K562 (cell line): ENCODE results near the gene SGMS1. TPM values are rescaled to one million over a fixed set of nuclear protein-coding genes. Genes with fewer than 3 reads are reported as not detected.

Experiments used
- ARID3A ChIP-seq: IDR thresholded peaks from 2 replicates; pipeline ENCODE4 v1.6.1; 2012; ENCODE audit warnings: low read depth, low read length, improper control_type of control experiment, borderline replicate concordance
- CBFA2T3 ChIP-seq: fragments of 450-650 bp; IDR thresholded peaks from 2 replicates; pipeline ENCODE4 v1.6.1; 2017
- CEBPB ChIP-seq: fragments of 450-650 bp; IDR thresholded peaks from 2 replicates; pipeline ENCODE4 v1.6.1; 2016; ENCODE audit warnings: missing genetic modification characterization, missing compliant biosample characterization
- CREB5 ChIP-seq: fragments of 250-450 bp; sonication (Bioruptor Pico); IDR thresholded peaks from 2 replicates; pipeline ENCODE4 v1.5.0; 2020; ENCODE audit warnings: mild to moderate bottlenecking
- CREM ChIP-seq: IDR thresholded peaks from 2 replicates; pipeline ENCODE4 v1.6.1; 2014; ENCODE audit warnings: antibody characterized with exemption, low read depth
- EHMT2 ChIP-seq: fragments of 450-650 bp; IDR thresholded peaks from 2 replicates; pipeline ENCODE4 v1.6.1; 2018; ENCODE audit warnings: antibody characterized with exemption
- ETV5 ChIP-seq: sonication (generic); formaldehyde crosslinking; IDR thresholded peaks from 2 replicates; pipeline ENCODE4 v1.4.0; 2020; ENCODE audit warnings: low read depth, mild to moderate bottlenecking, missing genetic modification reagents
- HDAC2 ChIP-seq: fragments of 450-650 bp; IDR thresholded peaks from 2 replicates; pipeline ENCODE4 v1.6.1; 2016; ENCODE audit warnings: mild to moderate bottlenecking
- HDAC8 ChIP-seq: fragments of 450-650 bp; IDR thresholded peaks from 2 replicates; pipeline ENCODE4 v1.6.1; 2016; ENCODE audit warnings: mild to moderate bottlenecking, missing genetic modification characterization, moderate library complexity, missing compliant biosample characterization
- MYC ChIP-seq, 2 experiments: fragments of 250-450 bp in 1 of 2; sonication (Bioruptor Pico) in 1 of 2; IDR thresholded peaks; 2 replicates each; pipeline versions ENCODE4 v1.5.1 to v1.6.1; 2012 to 2021; ENCODE audit warnings: low read depth in 2 of 2, borderline replicate concordance in 1 of 2, improper control_type of control experiment in 1 of 2, low read length in 1 of 2, mild to moderate bottlenecking in 1 of 2, moderate library complexity in 1 of 2
- PHF8 ChIP-seq: fragments of 200-600 bp; sonication (generic); IDR thresholded peaks from 2 replicates; pipeline ENCODE4 v1.6.1; 2012; ENCODE audit warnings: mixed run types, mild to moderate bottlenecking, inconsistent platforms, low read length, moderate library complexity, borderline replicate concordance
- SMARCC2 ChIP-seq: fragments of 450-650 bp; IDR thresholded peaks from 2 replicates; pipeline ENCODE4 v1.6.1; 2017; ENCODE audit warnings: antibody characterized with exemption, moderate library complexity, mild to moderate bottlenecking, low read depth
- TRIM24 ChIP-seq, 2 experiments: fragments of 450-650 bp; IDR thresholded peaks; 2 replicates each; pipeline ENCODE4 v1.6.1; 2016
- UBTF ChIP-seq, 2 experiments: IDR thresholded peaks; 2 replicates each; pipeline ENCODE4 v1.6.1; 2012; ENCODE audit warnings: improper control_type of control experiment in 2 of 2, low read depth in 2 of 2, low read length in 2 of 2, borderline replicate concordance in 1 of 2
- YY1 ChIP-seq, 3 experiments: IDR thresholded peaks; 2 replicates each; pipeline ENCODE4 v1.6.1; 2011; ENCODE audit warnings: low read length in 2 of 3, mild to moderate bottlenecking in 2 of 3, moderate library complexity in 2 of 3, borderline replicate concordance in 1 of 3, control low read depth in 1 of 3, low read depth in 1 of 3; ENCODE audit not compliant: insufficient read depth in 3 of 3, insufficient replicate concordance in 2 of 3, control insufficient read depth in 1 of 3, insufficient read length in 1 of 3; ENCODE audit errors: extremely low read depth in 1 of 3
- ZBTB1 ChIP-seq: sonication (generic); formaldehyde crosslinking; IDR thresholded peaks from 2 replicates; pipeline ENCODE4 v1.8.1; 2023; ENCODE audit warnings: missing genetic modification reagents, low read depth, mild to moderate bottlenecking, borderline replicate concordance
- ZBTB9 ChIP-seq: fragments of 450-650 bp; formaldehyde crosslinking; IDR thresholded peaks from 2 replicates; pipeline ENCODE4 v1.4.0; 2020; ENCODE audit warnings: mild to moderate bottlenecking, moderate library complexity
- ZNF140 ChIP-seq: fragments of 250-450 bp; sonication (Bioruptor Pico); IDR thresholded peaks from 2 replicates; pipeline ENCODE4 v1.8.0; 2021; ENCODE audit warnings: moderate library complexity, mild to moderate bottlenecking, inconsistent platforms
- ZNF830 ChIP-seq: fragments of 250-450 bp; sonication (Bioruptor Pico); IDR thresholded peaks from 2 replicates; pipeline ENCODE4 v1.5.0; 2021; ENCODE audit warnings: mild to moderate bottlenecking
- polyA plus RNA-seq, 8 experiments: library from polyadenylated mRNA; depleted of rRNA in 4 of 8; stranded (reverse) in 5 of 8; unstranded in 3 of 8; fragments of >200 nt; fragmentation: Nextera tagmentation in 2 of 8; fragmentation: Illumina TruSeq in 1 of 8; extraction: Ambion mirVana in 2 of 8; extraction: Trizol in 1 of 8; gene quantifications; 2 replicates each; pipeline versions ENCODE4 v1.2.1 to v1.2.3, GENCODE V29; 2011 to 2014; ENCODE audit warnings: inconsistent platforms in 1 of 8, missing spikeins in 1 of 8
- total RNA-seq, 7 experiments: library from RNA; depleted of rRNA in 6 of 7; stranded (reverse); fragments of >200 nt in 6 of 7; fragmentation: Illumina TruSeq in 2 of 7; extraction: Trizol in 2 of 7; gene quantifications; 2 replicates each; pipeline versions ENCODE4 v1.2.1 to v1.2.3, GENCODE V29; 2011 to 2021; ENCODE audit warnings: low replicate concordance in 1 of 7

SGMS1 gene
- total and polyA plus RNA-seq, 9 of the 15 experiments (the other 6 are each of a cell fraction or from before 2014, with no cell fraction given) = 22.6 to 232 (median 82.2) TPM

- TF ChIP-seq CREB5 = 0 out of 2 replicates have a peak, but pooled peaks have one; percentile 57
- TF ChIP-seq YY1 (IDR thresholded peaks at IDR 0.05; ENCODE audit: borderline replicate concordance in 1 of 3, control insufficient read depth in 1 of 3, extremely low read depth in 1 of 3, insufficient read depth in 3 of 3, insufficient read length in 1 of 3, insufficient replicate concordance in 2 of 3, low read depth in 1 of 3, low read length in 2 of 3) = peak in 1 of 3 experiments; percentile 65
- peak; percentile 82 for TF ChIP-seq EHMT2
- TF ChIP-seq ETV5 (CRISPR knock-in tag) = peak; percentile 87; the same call in 1 of the 2 replicates
- TF ChIP-seq TRIM24 (IDR thresholded peaks at IDR 0.05) = peak; percentile 72 to 84; a peak in 3 of 4 replicates
- TF ChIP-seq CBFA2T3 = peak; percentile 46; the same call in 1 of the 2 replicates
- peak; percentile 83 for TF ChIP-seq MYC (IDR thresholded peaks at IDR 0.05; ENCODE audit: low read depth, low read length)
- no peak; the same call in none of the 2 replicates for TF ChIP-seq MYC (CRISPR knock-in tag; IDR thresholded peaks at IDR 0.05; ENCODE audit: borderline replicate concordance, low read depth)
- TF ChIP-seq CEBPB (tag) = peak; percentile 87
- peak; percentile 22; the same call in 1 of the 2 replicates for TF ChIP-seq ARID3A
- TF ChIP-seq HDAC2 = peak; percentile 73; the same call in 1 of the 2 replicates
- no peak for TF ChIP-seq ZNF140 (CRISPR knock-in tag)
- peak; percentile 33; the same call in 1 of the 2 replicates for TF ChIP-seq ZBTB9 (CRISPR knock-in tag)
- peak; percentile 88 for TF ChIP-seq HDAC8 (tag)
- no peak for TF ChIP-seq PHF8
- no peak for TF ChIP-seq ZNF830 (CRISPR knock-in tag)
- TF ChIP-seq SMARCC2 = peak; percentile 68; the same call in 1 of the 2 replicates
- peak; percentile 93 for TF ChIP-seq CREM
- TF ChIP-seq UBTF (IDR thresholded peaks at IDR 0.05; ENCODE audit: borderline replicate concordance in 1 of 2, low read depth in 2 of 2, low read length in 2 of 2) = 0 out of 4 replicates have a peak, but pooled peaks of 1 of the 2 experiments have one; percentile 17
- no peak for TF ChIP-seq ZBTB1 (CRISPR knock-in tag)
These were observed 37.6 kb downstream of the SGMS1 start (continued) for GRCh38 chr10:50585921-50586739.
